ENCODE measurements around the gene AP3S2. TPM values are rescaled to one million over a fixed set of nuclear protein-coding genes. Genes with fewer than 3 reads are reported as not detected.

Gene AP3S2
- total and polyA plus RNA-seq, 2 donors from 2014 or later, result 17.5 to 42.9 TPM

GRCh38 chr15:89825271-89825940 lies 68.4 kb downstream of the AP3S2 start:
- H3K9ac ChIP-seq (ENCODE audit: low read length in 3 of 3), result no peak overlapping the region
- no peak for FAIRE-seq
- peaks cover 0 to 13% (median 2%) of the 10 kb centered on the region in 3 donors for H3K4me1 ChIP-seq (ENCODE audit: control insufficient read depth in 2 of 3, insufficient read depth in 2 of 3, low read depth in 1 of 3, low read length in 3 of 3)
- H3K4me3 ChIP-seq (ENCODE audit: low read length in 3 of 3), result no peak overlapping the region
- TF ChIP-seq, protein P1, sequence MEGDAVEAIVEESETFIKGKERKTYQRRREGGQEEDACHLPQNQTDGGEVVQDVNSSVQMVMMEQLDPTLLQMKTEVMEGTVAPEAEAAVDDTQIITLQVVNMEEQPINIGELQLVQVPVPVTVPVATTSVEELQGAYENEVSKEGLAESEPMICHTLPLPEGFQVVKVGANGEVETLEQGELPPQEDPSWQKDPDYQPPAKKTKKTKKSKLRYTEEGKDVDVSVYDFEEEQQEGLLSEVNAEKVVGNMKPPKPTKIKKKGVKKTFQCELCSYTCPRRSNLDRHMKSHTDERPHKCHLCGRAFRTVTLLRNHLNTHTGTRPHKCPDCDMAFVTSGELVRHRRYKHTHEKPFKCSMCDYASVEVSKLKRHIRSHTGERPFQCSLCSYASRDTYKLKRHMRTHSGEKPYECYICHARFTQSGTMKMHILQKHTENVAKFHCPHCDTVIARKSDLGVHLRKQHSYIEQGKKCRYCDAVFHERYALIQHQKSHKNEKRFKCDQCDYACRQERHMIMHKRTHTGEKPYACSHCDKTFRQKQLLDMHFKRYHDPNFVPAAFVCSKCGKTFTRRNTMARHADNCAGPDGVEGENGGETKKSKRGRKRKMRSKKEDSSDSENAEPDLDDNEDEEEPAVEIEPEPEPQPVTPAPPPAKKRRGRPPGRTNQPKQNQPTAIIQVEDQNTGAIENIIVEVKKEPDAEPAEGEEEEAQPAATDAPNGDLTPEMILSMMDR (IDR thresholded peaks at IDR 0.05; ENCODE audit: borderline replicate concordance, extremely low read depth, insufficient read depth), result no peak
- H3K27ac ChIP-seq (ENCODE audit: low read depth in 2 of 2, low read length in 2 of 2), result no peak overlapping the region
- H3K36me3 ChIP-seq (ENCODE audit: control insufficient read depth in 2 of 3, insufficient read depth in 3 of 3, low read length in 3 of 3), result no peaks in the 10 kb centered on the region
- no peak for DNase-seq
- H3K27me3 ChIP-seq (ENCODE audit: control insufficient read depth, insufficient read depth, low read length), result no peaks in the 10 kb centered on the region
- no peaks in the 10 kb centered on the region for H3K9me3 ChIP-seq (ENCODE audit: control insufficient read depth in 2 of 3, insufficient read depth in 1 of 3, low read length in 3 of 3)
- intact Hi-C loops (cut with DNase I), result no loop called here

GRCh38 chr15:89824607-89824867 lies 69.3 kb downstream of the AP3S2 start:
- H3K27ac ChIP-seq (ENCODE audit: low read depth in 2 of 2, low read length in 2 of 2), result no peak overlapping the region
- H3K4me3 ChIP-seq (ENCODE audit: low read length in 3 of 3), result no peak overlapping the region
- DNase-seq (no peak), FAIRE-seq (no peak)
- H3K27me3 ChIP-seq (ENCODE audit: control insufficient read depth, insufficient read depth, low read length), result no peaks in the 10 kb centered on the region
- H3K9me3 ChIP-seq (ENCODE audit: control insufficient read depth in 2 of 3, insufficient read depth in 1 of 3, low read length in 3 of 3), result no peaks in the 10 kb centered on the region
- intact Hi-C loops (cut with DNase I), result no loop called here
- TF ChIP-seq, protein P1 (IDR thresholded peaks at IDR 0.05; ENCODE audit: borderline replicate concordance, extremely low read depth, insufficient read depth), result no peak
- no peaks in the 10 kb centered on the region for H3K36me3 ChIP-seq (ENCODE audit: control insufficient read depth in 2 of 3, insufficient read depth in 3 of 3, low read length in 3 of 3)
- H3K4me1 ChIP-seq (ENCODE audit: control insufficient read depth in 2 of 3, insufficient read depth in 2 of 3, low read depth in 1 of 3, low read length in 3 of 3), result peaks cover 0 to 13% (median 2%) of the 10 kb centered on the region in 3 donors
- H3K9ac ChIP-seq (ENCODE audit: low read length in 3 of 3), result no peak overlapping the region

- Histone ChIP-seq H3K9me3 (ENCODE audit: control insufficient read depth in 2 of 3, insufficient read depth in 1 of 3, low read length in 3 of 3) (no peaks in the 10 kb centered on the region), H3K4me1 (ENCODE audit: control insufficient read depth in 2 of 3, insufficient read depth in 2 of 3, low read depth in 1 of 3, low read length in 3 of 3) (peaks cover 0 to 13% (median 2%) of the 10 kb centered on the region in 3 donors), H3K27ac (ENCODE audit: low read depth in 2 of 2, low read length in 2 of 2) (no peak overlapping the region), H3K4me3 (ENCODE audit: low read length in 3 of 3) (no peak overlapping the region), H3K36me3 (ENCODE audit: control insufficient read depth in 2 of 3, insufficient read depth in 3 of 3, low read length in 3 of 3) (no peaks in the 10 kb centered on the region), H3K9ac (ENCODE audit: low read length in 3 of 3) (no peak overlapping the region), H3K27me3 (ENCODE audit: control insufficient read depth, insufficient read depth, low read length) (no peaks in the 10 kb centered on the region)
- DNase-seq (no peak), FAIRE-seq (no peak)
- TF ChIP-seq, protein P1 (IDR thresholded peaks at IDR 0.05; ENCODE audit: borderline replicate concordance, extremely low read depth, insufficient read depth), result no peak
- intact Hi-C loops (cut with DNase I), result no loop called here
Measured at GRCh38 chr15:89823836-89824606, 69.8 kb downstream of the AP3S2 start.
